ENCODE measurements around the gene MAPK4.

MAPK4 gene

DNA sequence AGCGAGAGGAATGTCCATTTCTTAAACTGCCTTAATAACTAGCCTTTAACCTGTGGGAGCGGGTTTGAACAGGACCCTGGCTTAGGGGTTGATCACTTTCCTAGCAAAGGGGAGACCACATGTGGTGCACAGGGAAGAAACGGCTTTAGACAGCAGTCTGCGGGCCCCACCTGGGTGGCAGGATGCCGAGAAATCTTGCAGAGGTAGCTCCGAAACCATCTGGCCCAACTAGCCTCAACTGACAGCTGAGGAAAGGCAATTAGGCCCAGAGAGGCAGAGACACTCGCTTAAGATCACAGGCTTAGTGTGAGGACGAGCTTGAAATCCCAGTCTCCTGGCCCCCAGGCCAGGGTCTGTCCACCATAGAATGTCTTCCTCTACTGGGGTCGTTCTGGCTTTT, 170.1 kb downstream of the MAPK4 start:
- Histone ChIP-seq H3K4me1 (ENCODE audit: insufficient read depth, low read length, severe bottlenecking) (no peaks in the 10 kb centered on the region), H3K9ac (ENCODE audit: low read length) (no peak overlapping the region), H3K4me3 (ENCODE audit: low read depth, low read length, poor library complexity, severe bottlenecking) (no peak overlapping the region), H3K79me2 (ENCODE audit: insufficient read depth, low read length) (no peaks in the 10 kb centered on the region), H2AFZ (ENCODE audit: low read length) (no peak overlapping the region), H3K27ac (ENCODE audit: low read depth, low read length, poor library complexity, severe bottlenecking) (no peak overlapping the region), H3K9me2 (ENCODE audit: low read depth, low read length) (no peaks in the 10 kb centered on the region), H3K4me2 (ENCODE audit: low read length) (no peak overlapping the region), H4K20me1 (ENCODE audit: insufficient read depth, low read length) (no peaks in the 10 kb centered on the region), H3F3A (ENCODE audit: insufficient read depth, low read length) (no peaks in the 10 kb centered on the region), H3K27me3 (ENCODE audit: insufficient read depth, low read length) (peaks cover 4% of the 10 kb centered on the region; the same call in 1 of the 2 replicates), H3K36me3 (ENCODE audit: insufficient read depth, low read length) (no peaks in the 10 kb centered on the region), H3K9me3 (ENCODE audit: low read length) (no peaks in the 10 kb centered on the region)
- TF ChIP-seq EZH2 (IDR thresholded peaks at IDR 0.05; ENCODE audit: borderline replicate concordance, low read length): no peak
- TF ChIP-seq, protein P1, sequence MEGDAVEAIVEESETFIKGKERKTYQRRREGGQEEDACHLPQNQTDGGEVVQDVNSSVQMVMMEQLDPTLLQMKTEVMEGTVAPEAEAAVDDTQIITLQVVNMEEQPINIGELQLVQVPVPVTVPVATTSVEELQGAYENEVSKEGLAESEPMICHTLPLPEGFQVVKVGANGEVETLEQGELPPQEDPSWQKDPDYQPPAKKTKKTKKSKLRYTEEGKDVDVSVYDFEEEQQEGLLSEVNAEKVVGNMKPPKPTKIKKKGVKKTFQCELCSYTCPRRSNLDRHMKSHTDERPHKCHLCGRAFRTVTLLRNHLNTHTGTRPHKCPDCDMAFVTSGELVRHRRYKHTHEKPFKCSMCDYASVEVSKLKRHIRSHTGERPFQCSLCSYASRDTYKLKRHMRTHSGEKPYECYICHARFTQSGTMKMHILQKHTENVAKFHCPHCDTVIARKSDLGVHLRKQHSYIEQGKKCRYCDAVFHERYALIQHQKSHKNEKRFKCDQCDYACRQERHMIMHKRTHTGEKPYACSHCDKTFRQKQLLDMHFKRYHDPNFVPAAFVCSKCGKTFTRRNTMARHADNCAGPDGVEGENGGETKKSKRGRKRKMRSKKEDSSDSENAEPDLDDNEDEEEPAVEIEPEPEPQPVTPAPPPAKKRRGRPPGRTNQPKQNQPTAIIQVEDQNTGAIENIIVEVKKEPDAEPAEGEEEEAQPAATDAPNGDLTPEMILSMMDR (IDR thresholded peaks at IDR 0.05; ENCODE audit: low read length): no peak

DNA sequence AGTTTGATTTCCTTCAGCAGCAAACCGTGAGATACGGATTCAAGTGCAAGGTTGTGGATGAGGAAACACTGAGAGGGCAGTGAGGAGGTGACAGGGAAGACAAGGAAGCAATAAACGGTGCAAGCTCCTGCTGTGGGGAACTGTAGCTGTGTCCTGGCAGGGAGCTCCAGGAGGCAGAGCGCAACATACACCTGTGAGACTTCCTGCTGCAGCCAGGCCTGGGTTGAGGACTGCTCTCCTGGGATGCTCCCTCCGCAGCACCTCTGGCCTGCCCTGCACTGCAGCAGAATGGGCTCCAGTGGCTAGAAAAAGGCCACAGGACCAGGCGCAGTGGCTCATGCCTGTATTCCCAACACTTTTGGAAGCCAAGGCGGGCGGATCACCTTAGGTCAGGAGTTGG, 174.5 kb downstream of the MAPK4 start:
- no peak overlapping the region for H3K4me3 ChIP-seq (ENCODE audit: low read depth, low read length, poor library complexity, severe bottlenecking)
- no peaks in the 10 kb centered on the region for H3K9me3 ChIP-seq (ENCODE audit: low read length)
- no peaks in the 10 kb centered on the region for H3K4me1 ChIP-seq (ENCODE audit: insufficient read depth, low read length, severe bottlenecking)
- H3K4me2 ChIP-seq (ENCODE audit: low read length): no peak overlapping the region
- no peak overlapping the region for H3K27ac ChIP-seq (ENCODE audit: low read depth, low read length, poor library complexity, severe bottlenecking)
- H3K9me2 ChIP-seq (ENCODE audit: low read depth, low read length): no peaks in the 10 kb centered on the region
- H3K27me3 ChIP-seq (ENCODE audit: insufficient read depth, low read length): no peaks in the 10 kb centered on the region
- TF ChIP-seq EZH2 (IDR thresholded peaks at IDR 0.05; ENCODE audit: borderline replicate concordance, low read length): no peak
- TF ChIP-seq, protein P1 (IDR thresholded peaks at IDR 0.05; ENCODE audit: low read length): no peak
- no peak overlapping the region for H2AFZ ChIP-seq (ENCODE audit: low read length)
- H3K79me2 ChIP-seq (ENCODE audit: insufficient read depth, low read length): no peaks in the 10 kb centered on the region
- no peaks in the 10 kb centered on the region for H4K20me1 ChIP-seq (ENCODE audit: insufficient read depth, low read length)
- no peaks in the 10 kb centered on the region for H3K36me3 ChIP-seq (ENCODE audit: insufficient read depth, low read length)
- no peak overlapping the region for H3K9ac ChIP-seq (ENCODE audit: low read length)
- H3F3A ChIP-seq (ENCODE audit: insufficient read depth, low read length): no peaks in the 10 kb centered on the region

DNA sequence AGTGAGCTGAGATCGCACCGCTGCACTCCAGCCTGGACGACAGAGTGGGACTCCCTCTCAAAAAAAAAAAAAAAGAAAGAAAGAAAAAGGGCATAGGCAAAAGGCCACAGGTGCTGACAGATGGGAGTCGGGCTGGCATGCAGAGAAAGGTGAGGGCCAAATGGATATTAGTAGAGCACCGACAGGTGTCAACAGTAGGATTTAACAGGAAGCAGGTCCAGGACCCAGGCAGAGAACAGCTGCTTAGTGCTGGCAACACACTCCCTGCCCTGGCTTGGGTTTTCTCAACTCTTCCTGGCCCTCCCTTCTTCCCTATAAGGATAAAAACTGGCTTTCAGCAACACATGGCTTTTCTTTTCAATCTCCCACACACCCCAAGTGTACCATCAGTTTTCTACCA, 175.0 kb downstream of the MAPK4 start:
- H3K27ac ChIP-seq (ENCODE audit: low read depth, low read length, poor library complexity, severe bottlenecking): no peak overlapping the region
- TF ChIP-seq, protein P1 (IDR thresholded peaks at IDR 0.05; ENCODE audit: low read length): no peak
- no peak for TF ChIP-seq EZH2 (IDR thresholded peaks at IDR 0.05; ENCODE audit: borderline replicate concordance, low read length)
- no peak overlapping the region for H2AFZ ChIP-seq (ENCODE audit: low read length)
- H3K9ac ChIP-seq (ENCODE audit: low read length): no peak overlapping the region
- no peaks in the 10 kb centered on the region for H3K9me3 ChIP-seq (ENCODE audit: low read length)
- no peaks in the 10 kb centered on the region for H3K27me3 ChIP-seq (ENCODE audit: insufficient read depth, low read length)
- no peaks in the 10 kb centered on the region for H3K79me2 ChIP-seq (ENCODE audit: insufficient read depth, low read length)
- H3K9me2 ChIP-seq (ENCODE audit: low read depth, low read length): no peaks in the 10 kb centered on the region
- H3K4me3 ChIP-seq (ENCODE audit: low read depth, low read length, poor library complexity, severe bottlenecking): no peak overlapping the region
- H3K4me2 ChIP-seq (ENCODE audit: low read length): no peak overlapping the region
- no peaks in the 10 kb centered on the region for H4K20me1 ChIP-seq (ENCODE audit: insufficient read depth, low read length)
- H3F3A ChIP-seq (ENCODE audit: insufficient read depth, low read length): no peaks in the 10 kb centered on the region
- no peaks in the 10 kb centered on the region for H3K4me1 ChIP-seq (ENCODE audit: insufficient read depth, low read length, severe bottlenecking)
- no peaks in the 10 kb centered on the region for H3K36me3 ChIP-seq (ENCODE audit: insufficient read depth, low read length)
